Right renal pelvis (tissue), 4 donors: Measurements from ENCODE around the gene DHFR. TPM values are rescaled to one million over a fixed set of nuclear protein-coding genes. Genes with fewer than 3 reads are reported as not detected.
"Not testable (repeated sequence)": the region's sequence is repeated elsewhere in the genome, so short reads cannot be mapped to it uniquely, and the experiment has no call there.

Experiments
- DNase-seq, 4 donors: peaks; one replicate each; pipeline ENCODE4 v3.0.0-alpha.2; 2013; ENCODE audit warnings: low read depth in 4 of 4, low spot score in 3 of 4, missing footprints in 1 of 4
- polyA plus RNA-seq, 4 donors: library from polyadenylated mRNA; unstranded; fragments of 120-200 nt; gene quantifications; one replicate each; pipeline ENCODE4 v1.2.1, GENCODE V29; 2013; ENCODE audit not compliant: insufficient read length in 4 of 4

DHFR gene
- 10 to 100 TPM; 59.8 to 88.7 (median 82.5) TPM for polyA plus RNA-seq

- peak; percentile 70 to 81 (median 74) for DNase-seq
These were observed at the start of gene DHFR, which contains the start of gene MSH3 for GRCh38 chr5:80654391-80655230. Gene DHFR (minus strand): TSS chr5:80654983. CDS start chr5:80654489, 494 bp downstream. Gene MSH3 (plus strand): TSS chr5:80654652. CDS start chr5:80654728, 76 bp downstream.

- DNase-seq = no peak
These were observed 49.4 kb upstream of the DHFR start for GRCh38 chr5:80704221-80704620.

DNA sequence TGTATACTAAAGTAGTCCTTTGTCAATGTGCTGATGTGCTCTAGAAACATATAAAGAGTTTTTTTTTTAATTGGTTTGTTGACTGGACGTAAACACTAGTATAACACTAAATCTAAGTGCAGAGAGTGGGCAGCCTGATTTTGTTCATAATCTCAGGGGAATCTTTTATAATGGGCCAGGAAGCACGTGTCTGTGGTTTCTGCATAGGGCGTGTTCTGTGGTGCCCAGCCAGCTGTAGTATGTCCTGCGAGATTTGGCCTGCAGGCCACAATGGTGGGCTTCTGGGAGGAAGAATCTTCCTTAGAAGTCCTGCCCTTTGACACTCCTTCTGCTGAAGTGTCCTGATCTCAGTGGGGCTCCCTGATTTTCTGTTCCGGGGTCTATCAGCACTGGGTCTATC lies 49.0 kb upstream of the DHFR start:
- DNase-seq = no peak

DNA sequence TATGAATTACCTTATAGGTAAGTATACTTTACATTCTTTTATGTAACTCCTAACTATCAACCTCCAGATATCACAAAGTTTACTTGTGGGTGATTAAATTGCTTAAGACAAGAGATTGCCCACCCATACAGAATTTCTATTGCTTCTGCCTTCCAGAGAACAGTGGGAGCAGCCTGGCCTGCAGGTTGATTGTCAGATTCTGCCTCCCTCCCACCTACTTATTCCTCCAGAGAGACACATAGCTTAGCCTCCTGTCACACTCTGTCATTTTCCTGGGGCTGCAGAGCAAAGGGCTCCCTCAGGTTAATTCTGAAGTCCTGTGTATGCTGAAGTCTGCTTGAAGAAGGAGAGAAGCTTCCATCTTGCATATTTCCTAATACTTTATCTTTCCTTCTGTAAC lies 48.5 kb upstream of the DHFR start:
- DNase-seq = no peak

- no peak for DNase-seq
These were observed 46.8 kb upstream of the DHFR start for GRCh38 chr5:80701597-80701996.

GRCh38 chr5:80698369-80698768 lies 43.6 kb upstream of the DHFR start:
- no peak for DNase-seq

DNA sequence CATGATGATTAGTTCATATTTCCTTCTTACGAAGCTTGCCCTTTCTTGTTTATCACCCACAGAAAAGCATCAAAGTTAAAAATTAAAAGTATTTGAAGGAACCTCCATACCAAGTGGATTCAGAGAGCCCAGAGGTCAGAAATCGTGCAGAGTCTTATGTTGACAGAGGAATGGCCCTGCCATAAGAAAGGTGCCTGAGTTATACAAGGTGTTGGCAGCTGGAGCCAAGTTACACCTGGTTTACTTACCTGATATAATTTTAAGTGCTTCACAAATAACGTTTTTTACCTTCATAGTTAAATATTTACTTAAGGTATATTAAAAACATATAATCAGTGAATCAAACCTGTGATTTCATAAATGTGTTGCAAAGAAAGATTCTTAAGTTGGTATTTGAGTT lies 42.3 kb upstream of the DHFR start:
- no peak for DNase-seq

- DNase-seq = no peak
These were observed 41.7 kb upstream of the DHFR start for GRCh38 chr5:80696450-80696849.

DNA sequence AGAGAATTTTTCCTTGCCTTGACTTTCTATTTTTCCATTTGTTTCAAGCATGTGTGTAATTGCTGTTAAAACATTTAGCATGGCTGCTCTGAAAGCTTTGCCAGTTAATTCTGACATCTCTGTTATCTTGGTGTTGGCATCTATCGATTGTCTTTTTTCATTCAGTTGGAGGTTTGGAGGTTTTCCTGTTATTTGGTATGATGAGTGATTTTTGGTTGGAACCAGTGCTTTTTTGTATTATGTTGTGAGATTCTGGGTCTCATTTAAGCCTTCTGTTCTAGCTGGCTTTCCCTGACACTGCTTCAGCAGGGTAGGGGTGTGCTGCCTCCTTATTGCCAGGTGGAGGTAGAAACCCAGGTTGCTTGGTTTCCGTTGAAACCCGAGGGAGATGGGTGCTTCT lies 40.9 kb upstream of the DHFR start:
- DNase-seq = no peak

GRCh38 chr5:80689627-80690026 lies 34.8 kb upstream of the DHFR start:
- no peak for DNase-seq

DNA sequence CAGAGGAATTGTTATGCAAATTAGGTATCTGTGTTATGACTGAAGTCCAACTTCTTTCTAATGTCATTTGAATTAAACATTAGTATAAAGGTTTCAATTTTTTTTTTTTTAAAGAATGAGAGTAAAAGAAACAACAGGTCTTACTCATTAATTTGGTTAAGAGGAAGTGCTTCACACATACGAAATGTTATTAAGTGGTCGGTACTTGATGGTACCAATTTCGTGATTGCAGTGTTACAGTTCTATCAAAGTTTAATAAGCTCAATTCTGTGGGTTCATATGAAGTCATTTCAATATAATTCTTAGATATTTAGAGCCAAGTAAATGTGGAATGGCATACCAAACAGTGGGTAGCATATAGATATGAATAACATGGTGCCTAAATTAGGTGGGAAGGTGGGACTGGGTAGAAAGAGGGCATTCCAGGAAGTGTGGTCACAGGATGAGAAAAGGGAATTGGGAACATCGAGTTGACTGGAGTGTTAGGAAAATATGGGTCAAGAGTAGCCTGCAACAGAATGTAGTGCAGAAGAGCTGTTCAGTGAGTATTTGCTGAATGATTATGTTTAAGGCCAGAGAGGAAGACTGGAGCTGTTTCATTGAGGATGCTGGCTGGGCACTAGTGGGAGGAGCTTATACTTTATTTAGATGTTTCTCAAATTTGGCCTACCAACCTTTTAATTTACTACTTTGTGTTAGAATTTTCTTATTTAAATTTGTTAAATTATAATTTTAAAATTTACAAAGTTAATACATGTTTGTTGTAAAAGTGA lies 34.1 kb upstream of the DHFR start:
- no peak for DNase-seq

GRCh38 chr5:80686757-80687156 lies 32.0 kb upstream of the DHFR start:
- DNase-seq = peak in 1 of 4 donors; percentile 7

DNA sequence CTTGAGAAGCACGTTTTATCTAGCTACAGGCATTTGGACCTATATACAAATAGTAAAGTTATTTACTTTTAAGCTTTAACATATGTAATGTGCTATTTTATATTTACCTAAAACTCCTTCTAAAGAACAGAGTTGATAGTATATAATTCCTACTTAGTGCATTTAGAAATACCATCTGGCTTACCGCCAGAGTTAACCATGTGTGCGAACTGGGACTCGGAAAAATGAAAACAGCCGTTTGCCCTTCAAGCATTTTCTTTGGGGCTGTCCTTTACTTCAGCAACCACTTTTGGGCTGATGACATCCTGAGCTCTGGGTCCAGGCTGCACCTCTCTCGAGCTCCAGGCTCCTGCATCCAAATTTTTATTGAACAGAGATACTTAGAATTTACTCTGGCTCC lies 21.9 kb upstream of the DHFR start:
- no peak for DNase-seq

GRCh38 chr5:80672140-80672736 lies 17.5 kb upstream of the DHFR start:
- DNase-seq = peak; percentile 47 to 61 (median 50)

DNA sequence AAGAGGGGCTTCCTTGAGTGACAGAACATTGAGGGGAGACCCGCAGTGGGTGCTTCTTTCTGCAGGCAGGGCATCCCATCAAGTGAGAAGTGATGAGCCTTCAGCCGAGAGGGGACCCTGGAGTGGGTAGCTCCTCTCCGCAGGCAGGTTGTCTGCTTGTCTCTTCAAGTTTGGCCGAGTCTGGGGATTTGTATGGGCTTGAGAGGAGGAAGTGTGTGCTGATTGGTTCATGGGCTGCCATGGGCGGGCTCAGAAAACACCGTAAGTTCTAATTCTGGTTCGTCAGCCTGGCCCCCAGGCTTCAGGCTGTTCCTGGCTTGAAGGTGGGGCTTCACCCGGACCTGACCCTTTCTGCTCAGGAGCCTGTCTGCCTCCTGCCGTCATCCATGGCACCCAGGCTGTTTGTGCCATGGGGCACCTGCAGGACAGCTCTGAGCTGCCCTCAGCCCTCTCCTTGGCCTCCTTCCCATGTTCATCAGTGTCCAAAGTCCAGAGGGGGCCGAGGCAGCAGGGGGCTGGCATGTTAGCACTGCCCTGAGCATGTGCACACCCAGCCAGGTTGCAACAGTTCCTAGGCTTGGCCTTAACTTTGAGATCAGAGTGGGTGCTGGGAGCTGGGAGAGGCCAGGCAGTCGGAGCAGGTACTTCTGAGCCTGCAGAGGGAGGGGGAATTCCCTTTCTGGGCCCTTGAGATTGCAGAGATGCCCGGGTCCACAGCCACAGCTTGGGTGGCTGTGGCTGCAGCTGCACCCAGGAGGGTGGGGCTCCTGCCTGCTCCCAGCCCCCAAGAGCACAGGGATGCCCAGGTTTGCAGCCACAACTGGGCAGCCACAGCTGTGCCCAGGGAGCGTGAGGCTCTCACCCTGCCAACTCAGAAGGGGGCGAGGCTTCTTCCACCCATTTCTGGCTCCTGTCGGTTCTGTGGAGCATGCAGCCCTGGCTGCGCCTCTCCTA lies 13.5 kb upstream of the DHFR start:
- DNase-seq = no peak

DNA sequence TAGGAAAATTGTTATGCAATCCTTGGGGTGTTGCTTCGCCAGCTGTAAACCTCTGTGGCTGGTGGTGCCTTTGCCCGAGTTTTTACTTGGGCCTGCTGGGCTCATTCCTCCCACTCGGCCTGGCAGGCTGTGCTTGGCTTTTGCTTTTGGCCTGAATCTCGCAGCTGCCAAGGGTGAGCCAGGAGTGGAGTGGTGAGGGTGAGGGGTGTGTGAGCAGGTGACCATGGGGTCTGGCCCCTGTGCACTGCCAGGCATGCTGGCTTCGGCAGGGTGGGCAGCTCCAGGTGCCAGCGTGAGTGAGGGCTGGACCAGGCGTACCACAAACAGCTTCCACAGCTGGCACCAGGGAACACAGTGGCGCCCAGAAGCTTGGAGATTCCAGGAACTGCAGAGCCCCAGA lies 12.6 kb upstream of the DHFR start:
- DNase-seq = no peak

DNA sequence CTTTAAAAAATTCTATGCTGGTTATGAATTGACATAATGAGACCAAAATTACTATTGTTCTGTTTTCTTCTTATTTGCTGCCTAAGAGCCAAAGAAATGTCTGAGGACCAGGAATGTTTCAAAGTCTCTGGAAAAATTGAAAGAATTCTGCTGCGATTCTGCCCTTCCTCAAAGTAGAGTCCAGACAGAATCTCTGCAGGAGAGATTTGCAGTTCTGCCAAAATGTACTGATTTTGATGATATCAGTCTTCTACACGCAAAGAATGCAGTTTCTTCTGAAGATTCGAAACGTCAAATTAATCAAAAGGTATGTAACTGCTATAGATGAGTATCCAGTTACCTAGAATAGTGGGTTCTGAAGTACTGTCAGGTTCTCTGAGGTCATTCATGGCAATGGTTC lies 10.3 kb upstream of the DHFR start:
- no peak for DNase-seq

DNA sequence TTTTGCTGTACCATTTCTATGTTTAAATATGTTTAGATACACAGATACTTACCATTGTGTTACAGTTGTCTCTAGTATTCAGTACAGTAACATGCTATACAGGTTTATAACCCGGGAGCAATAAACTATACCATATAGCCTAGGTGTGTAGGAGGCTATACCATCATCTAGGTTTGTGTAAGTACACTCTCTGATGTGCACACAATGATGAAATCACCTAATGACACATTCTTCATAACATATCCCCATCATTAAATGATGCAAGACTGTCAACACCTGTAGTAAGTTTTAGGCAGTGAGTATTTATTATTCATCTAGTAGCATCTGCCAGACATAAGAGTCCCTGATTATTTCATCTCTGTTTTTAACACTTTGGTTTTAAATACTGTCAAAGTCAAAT lies 7.3 kb upstream of the DHFR start:
- no peak for DNase-seq

- DNase-seq = not testable (repeated sequence)
These were observed 5.9 kb upstream of the DHFR start for GRCh38 chr5:80660661-80661060.

GRCh38 chr5:80659106-80659505 lies 4.3 kb upstream of the DHFR start:
- no peak for DNase-seq
